Hematopoietic multipotent progenitor cell treated with erythropoietin and hydrocortisone succinate and interleukin-3 and kit ligand, for 6 days (in vitro differentiated cells): ENCODE measurements around the gene TBC1D16.

Experiments used
- DNase-seq: peaks from one replicate; pipeline ENCODE4 v3.0.0-alpha.2; 2015

Gene TBC1D16

GRCh38 chr17:80024206-80024972, 11.3 kb downstream of the TBC1D16 start:
- DNase-seq = no peak

- no peak for DNase-seq
Observed at GRCh38 chr17:80023481-80024205, 12.0 kb downstream of the TBC1D16 start.

- DNase-seq = no peak
Observed at GRCh38 chr17:80021600-80021999, 14.1 kb downstream of the TBC1D16 start.

- DNase-seq = no peak
Observed at GRCh38 chr17:80018917-80019651, 16.6 kb downstream of the TBC1D16 start.

GRCh38 chr17:80017226-80018010, 18.3 kb downstream of the TBC1D16 start:
- DNase-seq = no peak

- DNase-seq = no peak
Observed at GRCh38 chr17:80012765-80013741, 22.6 kb downstream of the TBC1D16 start.

- DNase-seq = no peak
Observed at GRCh38 chr17:80011989-80012555, 23.6 kb downstream of the TBC1D16 start.

GRCh38 chr17:80010283-80010858, 25.3 kb downstream of the TBC1D16 start:
- no peak for DNase-seq

GRCh38 chr17:80009391-80010282, 26.0 kb downstream of the TBC1D16 start:
- DNase-seq = no peak

- DNase-seq = no peak
Observed at GRCh38 chr17:80008848-80009247, 26.8 kb downstream of the TBC1D16 start.

GRCh38 chr17:80008383-80008840, 27.3 kb downstream of the TBC1D16 start:
- peak; percentile 79 for DNase-seq

GRCh38 chr17:80007939-80008338, 27.7 kb downstream of the TBC1D16 start:
- no peak for DNase-seq

GRCh38 chr17:80006811-80007752, 28.6 kb downstream of the TBC1D16 start:
- DNase-seq = no peak

GRCh38 chr17:80006339-80006720, 29.3 kb downstream of the TBC1D16 start:
- no peak for DNase-seq

GRCh38 chr17:80005360-80006338, 30.0 kb downstream of the TBC1D16 start:
- peak; percentile 70 for DNase-seq

- no peak for DNase-seq
Observed at GRCh38 chr17:80003969-80004368, 31.7 kb downstream of the TBC1D16 start.
